LNCaP clone FGC (cell line): Measurements from ENCODE around the gene NDUFS1.
A peak's percentile ranks its signal among the peaks of the same experiment; 100 is the strongest.
"Not testable (repeated sequence)": the region's sequence is repeated elsewhere in the genome, so short reads cannot be mapped to it uniquely, and the experiment has no call there.

Experiments
- DNase-seq: peaks from one replicate; pipeline ENCODE4 v3.0.0-alpha.2; 2011; ENCODE audit warnings: low read depth
- H3K4me3 ChIP-seq: 2 replicates; pipeline ENCODE4 v1.5.1; 2011; ENCODE audit warnings: mild to moderate bottlenecking, low read depth, low read length, control low read depth
- CTCF ChIP-seq: IDR thresholded peaks from 2 replicates; pipeline ENCODE4 v1.5.1; 2012; ENCODE audit warnings: mild to moderate bottlenecking; ENCODE audit not compliant: control insufficient read depth, insufficient read depth; ENCODE audit errors: extremely low read depth

The NDUFS1 gene

GRCh38 chr2:206160807-206161179, 1.5 kb upstream of the NDUFS1 start:
- H3K4me3 ChIP-seq = peak overlapping the region; percentile 77
- no peak for DNase-seq
- no peak for TF ChIP-seq CTCF

- TF ChIP-seq CTCF = no peak
- no peak for DNase-seq
- peak overlapping the region; percentile 77 for H3K4me3 ChIP-seq
These were observed 1.0 kb upstream of the NDUFS1 start for GRCh38 chr2:206160125-206160806.

GRCh38 chr2:206158563-206159345, 490 bp downstream of the NDUFS1 start:
- no peak for TF ChIP-seq CTCF
- DNase-seq = no peak
- H3K4me3 ChIP-seq = peak overlapping the region; percentile 77

- not testable (repeated sequence) for DNase-seq, H3K4me3 ChIP-seq
These were observed 2.2 kb downstream of the NDUFS1 start for GRCh38 chr2:206157014-206157413.

- H3K4me3 ChIP-seq = no peak overlapping the region
- DNase-seq = no peak
- TF ChIP-seq CTCF = peak; percentile 61
These were observed 5.0 kb downstream of the NDUFS1 start for GRCh38 chr2:206154197-206154596.

- no peak overlapping the region for H3K4me3 ChIP-seq
- no peak for TF ChIP-seq CTCF
- no peak for DNase-seq
These were observed 8.6 kb downstream of the NDUFS1 start for GRCh38 chr2:206150631-206151030.

- no peak overlapping the region for H3K4me3 ChIP-seq
- TF ChIP-seq CTCF = no peak
- no peak for DNase-seq
These were observed 9.1 kb downstream of the NDUFS1 start for GRCh38 chr2:206150168-206150567.
